NB4 (cell line): Measurements from ENCODE around the gene AFAP1L2.

Experiments used
- DNase-seq: peaks from one replicate; pipeline ENCODE4 v3.0.0; 2010; ENCODE audit warnings: low read depth
- H3K4me3 ChIP-seq: one replicate; pipeline ENCODE4 v1.5.1; 2011; ENCODE audit warnings: mild to moderate bottlenecking, low read depth, low read length, moderate library complexity
- MYC ChIP-seq: IDR thresholded peaks from 2 replicates; pipeline ENCODE4 v1.6.1; 2011; ENCODE audit warnings: low read depth, low read length
- POLR2A ChIP-seq: IDR thresholded peaks from 2 replicates; pipeline ENCODE4 v1.6.1; 2011; ENCODE audit warnings: mild to moderate bottlenecking; ENCODE audit not compliant: insufficient read length; ENCODE audit errors: extremely low read depth
- TF ChIP-seq, protein P1 (sequence below): IDR thresholded peaks from one replicate; pipeline ENCODE4 v1.5.1; 2012; ENCODE audit warnings: low read depth, low read length
- TF ChIP-seq, protein P2 (sequence below): IDR thresholded peaks from 2 replicates; pipeline ENCODE4 v1.6.1; 2011; ENCODE audit warnings: low read depth, low read length

The AFAP1L2 gene

DNA sequence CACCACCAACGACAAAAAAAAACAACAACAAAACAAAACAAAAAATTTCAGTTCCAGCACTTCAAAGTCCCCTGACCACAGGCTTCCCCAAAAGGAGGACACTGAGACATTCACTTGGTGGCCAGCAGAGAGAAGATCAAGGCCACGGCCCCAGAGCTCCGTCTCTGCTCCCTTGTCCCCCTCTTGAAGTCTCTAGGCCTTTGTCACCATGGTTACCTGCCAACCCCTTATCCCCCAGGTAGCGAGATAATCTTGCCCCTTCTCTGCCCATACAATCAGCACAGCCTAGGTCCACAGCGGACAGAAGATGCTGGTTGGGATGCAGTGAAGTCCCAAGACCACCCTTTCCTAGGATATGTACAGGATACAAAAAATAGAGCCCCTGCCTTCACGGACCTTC, 30.7 kb downstream of the AFAP1L2 start:
- H3K4me3 ChIP-seq, result no peak overlapping the region
- no peak for DNase-seq
- TF ChIP-seq, protein P1, sequence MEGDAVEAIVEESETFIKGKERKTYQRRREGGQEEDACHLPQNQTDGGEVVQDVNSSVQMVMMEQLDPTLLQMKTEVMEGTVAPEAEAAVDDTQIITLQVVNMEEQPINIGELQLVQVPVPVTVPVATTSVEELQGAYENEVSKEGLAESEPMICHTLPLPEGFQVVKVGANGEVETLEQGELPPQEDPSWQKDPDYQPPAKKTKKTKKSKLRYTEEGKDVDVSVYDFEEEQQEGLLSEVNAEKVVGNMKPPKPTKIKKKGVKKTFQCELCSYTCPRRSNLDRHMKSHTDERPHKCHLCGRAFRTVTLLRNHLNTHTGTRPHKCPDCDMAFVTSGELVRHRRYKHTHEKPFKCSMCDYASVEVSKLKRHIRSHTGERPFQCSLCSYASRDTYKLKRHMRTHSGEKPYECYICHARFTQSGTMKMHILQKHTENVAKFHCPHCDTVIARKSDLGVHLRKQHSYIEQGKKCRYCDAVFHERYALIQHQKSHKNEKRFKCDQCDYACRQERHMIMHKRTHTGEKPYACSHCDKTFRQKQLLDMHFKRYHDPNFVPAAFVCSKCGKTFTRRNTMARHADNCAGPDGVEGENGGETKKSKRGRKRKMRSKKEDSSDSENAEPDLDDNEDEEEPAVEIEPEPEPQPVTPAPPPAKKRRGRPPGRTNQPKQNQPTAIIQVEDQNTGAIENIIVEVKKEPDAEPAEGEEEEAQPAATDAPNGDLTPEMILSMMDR, result no peak
- TF ChIP-seq POLR2A (no peak), MYC (no peak)
- TF ChIP-seq, protein P2, sequence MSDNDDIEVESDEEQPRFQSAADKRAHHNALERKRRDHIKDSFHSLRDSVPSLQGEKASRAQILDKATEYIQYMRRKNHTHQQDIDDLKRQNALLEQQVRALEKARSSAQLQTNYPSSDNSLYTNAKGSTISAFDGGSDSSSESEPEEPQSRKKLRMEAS, result no peak

DNA sequence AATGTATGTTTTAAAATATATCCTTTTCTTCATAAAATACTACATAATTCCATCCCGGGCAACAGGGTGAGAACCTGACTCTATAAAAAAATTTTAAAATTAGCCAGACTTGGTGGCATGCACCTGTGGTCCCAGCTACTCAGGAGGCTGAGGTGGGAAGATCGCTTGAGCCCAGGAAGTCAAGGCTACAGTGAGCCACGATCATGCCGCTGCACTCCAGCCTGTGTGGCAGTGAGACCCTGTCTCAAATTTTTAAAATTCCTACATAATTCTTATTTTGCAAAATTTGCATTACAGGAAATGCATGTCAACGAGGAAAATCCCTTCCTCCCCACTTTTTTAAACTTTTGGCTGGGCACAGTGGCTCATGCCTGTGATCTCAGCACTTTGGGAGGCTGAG, 31.3 kb downstream of the AFAP1L2 start:
- no peak for DNase-seq
- TF ChIP-seq, protein P1, result no peak
- no peak for TF ChIP-seq POLR2A
- TF ChIP-seq, protein P2, result no peak
- TF ChIP-seq MYC, result no peak
- H3K4me3 ChIP-seq, result no peak overlapping the region

DNA sequence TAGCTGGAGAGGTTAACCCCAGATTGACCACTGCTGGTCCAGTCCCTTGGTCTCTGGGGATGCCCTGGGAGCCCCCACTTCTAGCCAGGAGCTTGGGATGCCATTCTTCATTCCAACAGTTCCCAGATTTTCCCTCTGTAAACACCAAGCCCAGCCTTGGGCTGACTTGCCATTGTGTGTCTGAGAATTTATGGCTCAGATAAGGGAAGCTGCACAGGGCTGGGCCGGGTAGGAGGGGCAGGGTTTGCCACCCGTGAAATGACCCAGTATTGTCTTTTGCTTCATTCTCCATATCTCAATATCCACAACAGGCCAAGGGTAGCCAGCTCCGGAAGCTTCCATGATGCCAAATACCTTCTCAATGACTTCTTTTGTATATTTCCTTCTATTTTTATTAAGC, 32.1 kb downstream of the AFAP1L2 start:
- H3K4me3 ChIP-seq, result no peak overlapping the region
- TF ChIP-seq, protein P2, result no peak
- no peak for TF ChIP-seq MYC
- TF ChIP-seq, protein P1, result no peak
- TF ChIP-seq POLR2A, result no peak
- DNase-seq, result no peak

DNA sequence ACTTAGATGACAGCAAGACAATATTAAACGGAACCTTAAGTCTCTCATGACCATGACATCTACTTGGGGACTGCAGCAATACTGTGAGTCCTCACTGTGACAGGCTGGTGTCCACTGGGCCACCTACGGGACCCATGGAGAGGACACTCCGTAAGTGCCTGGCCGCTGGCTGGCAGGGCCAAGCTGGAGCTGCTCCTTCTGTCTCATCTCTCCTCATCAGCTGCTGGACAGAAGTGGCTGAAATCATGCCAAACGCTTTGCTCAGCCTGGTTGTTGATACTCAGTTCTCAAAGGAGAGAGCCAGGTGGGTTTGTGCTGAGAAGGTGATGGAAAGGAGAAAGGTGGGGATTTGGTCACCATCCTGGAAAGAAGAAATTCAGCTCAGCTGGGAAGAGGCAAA, 33.3 kb downstream of the AFAP1L2 start:
- TF ChIP-seq, protein P2, result no peak
- TF ChIP-seq POLR2A (no peak), MYC (no peak)
- TF ChIP-seq, protein P1, result no peak
- no peak for DNase-seq
- H3K4me3 ChIP-seq, result no peak overlapping the region

DNA sequence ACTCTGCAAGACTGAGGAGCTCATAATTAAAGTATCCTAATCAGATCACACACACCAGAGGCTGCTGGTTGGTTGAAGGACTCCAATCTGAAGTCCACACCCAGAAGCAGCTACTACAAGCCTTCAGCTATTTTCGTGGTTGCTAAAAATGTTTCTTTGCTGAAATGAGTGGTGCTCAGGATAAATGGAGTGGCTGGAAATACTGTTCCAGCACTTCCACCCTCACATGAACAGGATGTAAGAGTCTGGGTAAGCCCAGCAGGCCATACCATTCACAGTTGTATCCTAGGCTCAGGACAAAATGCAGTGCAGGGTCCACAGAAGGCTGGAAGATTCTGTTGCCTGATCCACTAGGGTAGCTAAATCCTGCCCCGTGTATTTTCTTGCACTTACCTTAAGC, 34.1 kb downstream of the AFAP1L2 start:
- TF ChIP-seq, protein P2, result no peak
- TF ChIP-seq, protein P1, result no peak
- DNase-seq, result no peak
- H3K4me3 ChIP-seq, result no peak overlapping the region

DNA sequence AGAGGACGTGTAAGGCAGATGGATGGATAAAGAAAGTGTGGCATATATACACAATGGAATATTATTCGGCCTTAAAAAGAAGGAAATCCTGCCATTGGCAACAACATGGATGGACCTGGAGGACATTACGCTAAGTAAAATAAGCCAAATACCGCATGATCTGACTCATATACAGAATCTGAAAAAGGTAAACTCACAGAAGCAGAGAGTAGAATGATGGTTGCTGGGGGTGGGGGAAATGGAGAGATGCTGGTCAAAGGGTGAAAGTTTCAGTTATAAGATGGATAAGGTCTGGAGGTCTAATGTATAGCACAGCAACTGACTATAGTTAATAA, 36.3 kb downstream of the AFAP1L2 start:
- no peak overlapping the region for H3K4me3 ChIP-seq
- TF ChIP-seq MYC, result no peak
- no peak for TF ChIP-seq POLR2A
- TF ChIP-seq, protein P2, result no peak
- TF ChIP-seq, protein P1, result no peak
- no peak for DNase-seq
